Glutamatergic neuron (in vitro differentiated cells): ENCODE measurements around the gene ST8SIA4. TPM values are rescaled to one million over a fixed set of nuclear protein-coding genes. Genes with fewer than 3 reads are reported as not detected.

Source experiments
- DNase-seq: peaks from one replicate; pipeline ENCODE4 v3.0.0; 2022
- H3K27ac Mint-ChIP-seq: one replicate; pipeline ENCODE4 v1.8.0; 2020; ENCODE audit warnings: mild to moderate bottlenecking, mixed read lengths, inconsistent platforms; ENCODE audit not compliant: unreplicated experiment
- H3K27me3 Mint-ChIP-seq: one replicate; pipeline ENCODE4 v1.8.0; 2020; ENCODE audit warnings: mild to moderate bottlenecking, moderate library complexity, mixed read lengths, inconsistent platforms; ENCODE audit not compliant: unreplicated experiment
- H3K36me3 Mint-ChIP-seq: one replicate; pipeline ENCODE4 v1.8.0; 2020; ENCODE audit warnings: mild to moderate bottlenecking, mixed read lengths, inconsistent platforms; ENCODE audit not compliant: unreplicated experiment
- H3K4me1 Mint-ChIP-seq: one replicate; pipeline ENCODE4 v1.8.0; 2020; ENCODE audit warnings: mild to moderate bottlenecking, low read depth, mixed read lengths, inconsistent platforms; ENCODE audit not compliant: unreplicated experiment
- H3K4me3 Mint-ChIP-seq: one replicate; pipeline ENCODE4 v1.8.0; 2020; ENCODE audit warnings: mild to moderate bottlenecking, mixed read lengths, inconsistent platforms; ENCODE audit not compliant: unreplicated experiment
- H3K9me3 Mint-ChIP-seq: one replicate; pipeline ENCODE4 v1.8.0; 2020; ENCODE audit warnings: mild to moderate bottlenecking, moderate library complexity, mixed read lengths, inconsistent platforms; ENCODE audit not compliant: unreplicated experiment
- total RNA-seq: library from RNA; stranded (reverse); fragmentation: NEBNext Ultra II Directional; extraction: Animal tissue kit (Norgen Biotek cat#: 25700); gene quantifications from one replicate; pipeline ENCODE4 v1.2.1, GENCODE V29; 2021; ENCODE audit not compliant: unreplicated experiment
- TF ChIP-seq, protein P1 (sequence below): fragments of 200-600 bp; sonication (generic); IDR thresholded peaks from one replicate; pipeline ENCODE4 v1.5.0; 2021; ENCODE audit not compliant: partially characterized antibody, unreplicated experiment

The ST8SIA4 gene
- total RNA-seq, 1 donor from 2014 or later = 12.6 TPM

DNA sequence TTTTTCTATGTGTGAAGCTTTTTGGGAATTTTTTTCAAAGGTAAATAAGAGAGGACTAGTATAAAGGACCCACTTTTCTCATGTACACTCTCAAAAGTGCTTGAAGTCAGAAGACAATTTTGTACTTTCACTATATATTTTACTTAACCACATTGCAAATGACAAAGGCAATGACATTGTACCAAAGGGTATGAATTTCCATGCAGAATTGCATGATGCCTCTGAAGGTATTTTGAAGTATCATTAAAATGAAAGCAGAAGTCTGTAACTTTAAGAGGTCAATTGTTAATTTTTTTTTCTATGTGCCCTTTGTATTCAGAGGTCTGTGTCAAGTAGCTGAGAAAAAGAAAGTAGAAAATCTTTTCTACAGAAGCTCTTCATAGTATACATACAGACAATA is 84.7 kb downstream of the ST8SIA4 start:
- Mint-ChIP-seq H3K27me3 (no peaks in the 10 kb centered on the region), H3K36me3 (no peaks in the 10 kb centered on the region), H3K9me3 (no peaks in the 10 kb centered on the region), H3K4me3 (no peak overlapping the region), H3K4me1 (peaks cover 11% of the 10 kb centered on the region), H3K27ac (no peak overlapping the region)
- TF ChIP-seq, protein P1, sequence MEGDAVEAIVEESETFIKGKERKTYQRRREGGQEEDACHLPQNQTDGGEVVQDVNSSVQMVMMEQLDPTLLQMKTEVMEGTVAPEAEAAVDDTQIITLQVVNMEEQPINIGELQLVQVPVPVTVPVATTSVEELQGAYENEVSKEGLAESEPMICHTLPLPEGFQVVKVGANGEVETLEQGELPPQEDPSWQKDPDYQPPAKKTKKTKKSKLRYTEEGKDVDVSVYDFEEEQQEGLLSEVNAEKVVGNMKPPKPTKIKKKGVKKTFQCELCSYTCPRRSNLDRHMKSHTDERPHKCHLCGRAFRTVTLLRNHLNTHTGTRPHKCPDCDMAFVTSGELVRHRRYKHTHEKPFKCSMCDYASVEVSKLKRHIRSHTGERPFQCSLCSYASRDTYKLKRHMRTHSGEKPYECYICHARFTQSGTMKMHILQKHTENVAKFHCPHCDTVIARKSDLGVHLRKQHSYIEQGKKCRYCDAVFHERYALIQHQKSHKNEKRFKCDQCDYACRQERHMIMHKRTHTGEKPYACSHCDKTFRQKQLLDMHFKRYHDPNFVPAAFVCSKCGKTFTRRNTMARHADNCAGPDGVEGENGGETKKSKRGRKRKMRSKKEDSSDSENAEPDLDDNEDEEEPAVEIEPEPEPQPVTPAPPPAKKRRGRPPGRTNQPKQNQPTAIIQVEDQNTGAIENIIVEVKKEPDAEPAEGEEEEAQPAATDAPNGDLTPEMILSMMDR = no peak
- no peak for DNase-seq

DNA sequence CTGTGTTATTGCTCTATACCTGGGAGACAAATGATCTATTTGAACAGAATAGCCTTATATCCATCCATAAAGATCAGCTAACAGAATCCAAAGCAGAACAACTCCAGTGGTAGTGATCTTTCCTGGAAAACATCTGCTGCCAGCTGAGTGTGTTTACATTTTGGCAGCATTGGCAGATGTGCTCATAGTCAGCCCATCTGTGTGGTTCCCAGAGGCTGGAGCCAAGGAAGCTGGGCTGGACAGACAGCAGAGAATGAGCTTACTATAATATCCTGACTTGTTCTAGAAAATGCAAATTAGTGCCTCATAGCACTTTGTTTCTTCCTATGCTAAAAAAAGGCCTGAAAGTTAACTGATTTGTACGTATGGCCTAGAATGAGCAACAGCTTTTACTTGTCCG is 99.7 kb downstream of the ST8SIA4 start:
- Mint-ChIP-seq H3K27ac (peak overlapping the region; percentile 93), H3K4me3 (peak overlapping the region; percentile 65), H3K27me3 (peaks cover 10% of the 10 kb centered on the region), H3K9me3 (peaks cover 7% of the 10 kb centered on the region), H3K36me3 (peaks cover 8% of the 10 kb centered on the region), H3K4me1 (peaks cover 29% of the 10 kb centered on the region)
- peak; percentile 60 for DNase-seq
- TF ChIP-seq, protein P1 = no peak

DNA sequence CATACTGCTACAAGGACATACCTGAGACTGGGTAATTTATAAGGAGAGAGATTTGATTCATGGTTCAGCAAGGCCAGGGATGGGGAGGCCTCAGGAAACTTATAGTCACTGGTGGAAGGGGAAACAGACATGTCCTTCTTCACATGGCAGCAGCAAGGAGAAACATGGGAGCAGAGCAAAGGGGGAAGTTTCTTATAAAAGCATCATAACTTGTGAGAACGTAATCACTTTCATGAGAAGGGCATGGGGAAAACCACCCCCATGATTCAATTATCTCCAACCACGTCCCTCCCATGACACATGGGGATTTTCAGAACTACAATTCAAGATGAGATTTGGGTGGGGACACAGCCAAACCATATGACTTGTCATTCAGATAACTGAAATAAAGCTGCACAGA is 100.9 kb downstream of the ST8SIA4 start:
- Mint-ChIP-seq H3K27me3 (peaks cover 9% of the 10 kb centered on the region), H3K9me3 (peaks cover 7% of the 10 kb centered on the region), H3K27ac (peak overlapping the region; percentile 77), H3K4me1 (peaks cover 28% of the 10 kb centered on the region), H3K36me3 (peaks cover 8% of the 10 kb centered on the region), H3K4me3 (no peak overlapping the region)
- TF ChIP-seq, protein P1 = no peak
- no peak for DNase-seq

DNA sequence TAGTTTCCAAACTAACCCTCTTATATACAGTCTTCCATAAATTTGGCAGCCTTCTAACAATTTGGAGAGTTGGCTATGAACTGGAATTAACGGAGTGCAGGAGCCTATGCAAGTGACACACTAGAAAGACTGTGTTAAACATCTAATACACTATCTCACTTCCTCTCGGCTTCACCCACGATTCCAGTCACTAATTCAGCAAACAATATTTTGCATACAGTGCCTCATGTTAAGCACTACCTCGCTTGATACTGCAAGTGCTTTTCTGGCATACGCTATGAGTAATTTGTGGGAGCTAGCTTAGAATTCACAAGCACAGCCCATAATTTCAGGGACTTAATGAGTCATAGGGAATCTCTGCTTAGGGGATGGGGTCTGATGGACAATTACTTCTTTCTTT is 102.5 kb downstream of the ST8SIA4 start:
- DNase-seq = no peak
- Mint-ChIP-seq H3K9me3 (peaks cover 7% of the 10 kb centered on the region), H3K27me3 (peaks cover 8% of the 10 kb centered on the region), H3K36me3 (peaks cover 8% of the 10 kb centered on the region), H3K4me3 (no peak overlapping the region), H3K4me1 (peaks cover 20% of the 10 kb centered on the region), H3K27ac (no peak overlapping the region)
- TF ChIP-seq, protein P1 = no peak

DNA sequence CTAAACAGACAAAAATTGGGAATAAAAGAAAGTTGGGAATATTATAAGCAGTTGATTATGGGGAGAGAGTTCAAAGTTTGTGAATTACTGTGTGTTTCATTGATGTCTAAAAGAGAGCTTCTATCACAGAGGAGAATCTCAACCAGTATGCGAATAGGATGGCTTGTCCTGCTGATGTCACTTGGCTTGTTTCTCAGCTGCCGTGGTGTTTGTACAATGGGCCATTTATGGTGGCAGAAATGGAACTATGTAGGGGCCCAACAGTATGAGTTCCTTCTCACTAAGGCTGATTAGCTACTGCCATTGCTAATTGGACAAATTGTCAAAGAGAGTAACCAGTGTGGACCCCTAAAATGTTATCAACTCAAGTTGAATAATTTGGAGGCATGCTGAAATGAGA is 103.9 kb downstream of the ST8SIA4 start:
- Mint-ChIP-seq H3K27ac (no peak overlapping the region), H3K27me3 (peaks cover 8% of the 10 kb centered on the region), H3K9me3 (peaks cover 7% of the 10 kb centered on the region), H3K4me1 (peaks cover 14% of the 10 kb centered on the region), H3K36me3 (peaks cover 8% of the 10 kb centered on the region), H3K4me3 (no peak overlapping the region)
- TF ChIP-seq, protein P1 = no peak
- no peak for DNase-seq
